Common myeloid progenitor, CD34-positive (primary cell): Measurements from ENCODE around the gene GDNF. TPM values are rescaled to one million over a fixed set of nuclear protein-coding genes. Genes with fewer than 3 reads are reported as not detected.

ENCODE experiments used
- CTCF ChIA-PET: fragments of 350-600 bp; sonication (Branson Sonifier 250); formaldehyde crosslinking; loops from one replicate; lab custom pipeline; 2021; ENCODE audit warnings: antibody characterized with exemption; lab: Charles Lee
- POLR2A ChIA-PET: fragments of 350-600 bp; sonication (Branson Sonifier 250); formaldehyde crosslinking; loops from one replicate; lab custom pipeline; 2021; ENCODE audit warnings: antibody characterized with exemption; lab: Charles Lee
- DNase-seq, 3 donors: peaks; one replicate each; pipeline versions ENCODE4 v3.0.0 to v3.0.0-alpha.2; 2013
- H3K27ac ChIP-seq, 2 experiments: 1 replicate in 1 of 2; 2 replicates in 1 of 2; pipeline ENCODE4 v1.7.0; 2013; ENCODE audit warnings: inconsistent platforms in 2 of 2, low read length in 2 of 2, mild to moderate bottlenecking in 2 of 2, low read depth in 1 of 2, moderate library complexity in 1 of 2; ENCODE audit not compliant: severe bottlenecking in 2 of 2, insufficient read depth in 1 of 2, poor library complexity in 1 of 2
- H3K27me3 ChIP-seq, 5 experiments: replicated peaks in 2 of 5; 1 replicate in 3 of 5; 2 replicates in 2 of 5; pipeline versions ENCODE4 v1.6.1 to v1.7.0; 2013; ENCODE audit warnings: low read length in 4 of 5, mild to moderate bottlenecking in 2 of 5, moderate library complexity in 2 of 5, inconsistent platforms in 1 of 5; ENCODE audit not compliant: insufficient read depth in 5 of 5, control insufficient read depth in 4 of 5
- H3K36me3 ChIP-seq, 4 experiments: 1 replicate in 2 of 4; 2 replicates in 2 of 4; pipeline versions ENCODE4 v1.6.1 to v1.7.0; 2013; ENCODE audit warnings: low read length in 3 of 4, control low read depth in 1 of 4, mild to moderate bottlenecking in 1 of 4; ENCODE audit not compliant: control insufficient read depth in 4 of 4, insufficient read depth in 4 of 4
- H3K4me1 ChIP-seq, 4 experiments: 1 replicate in 3 of 4; 2 replicates in 1 of 4; pipeline versions ENCODE4 v1.6.1 to v1.7.1; 2013; ENCODE audit warnings: low read length in 3 of 4, mild to moderate bottlenecking in 3 of 4, control low read depth in 1 of 4, inconsistent platforms in 1 of 4, moderate library complexity in 1 of 4; ENCODE audit not compliant: control insufficient read depth in 4 of 4, insufficient read depth in 4 of 4; ENCODE audit errors: control extremely low read depth in 1 of 4
- H3K4me3 ChIP-seq, 7 experiments: 1 replicate in 4 of 7; 2 replicates in 3 of 7; pipeline versions ENCODE4 v1.5.1 to v1.7.0; 2013; ENCODE audit warnings: mild to moderate bottlenecking in 7 of 7, low read length in 6 of 7, moderate library complexity in 6 of 7, inconsistent platforms in 2 of 7, low read depth in 2 of 7, control low read depth in 1 of 7; ENCODE audit not compliant: insufficient read depth in 4 of 7, control insufficient read depth in 1 of 7; ENCODE audit errors: extremely low read depth in 1 of 7
- H3K9me3 ChIP-seq, 5 experiments: 1 replicate in 4 of 5; 2 replicates in 1 of 5; pipeline versions ENCODE4 v1.6.1 to v1.7.1; 2013; ENCODE audit warnings: low read length in 4 of 5, mild to moderate bottlenecking in 2 of 5, inconsistent platforms in 1 of 5, low read depth in 1 of 5, moderate library complexity in 1 of 5; ENCODE audit not compliant: control insufficient read depth in 4 of 5, insufficient read depth in 2 of 5; ENCODE audit errors: control extremely low read depth in 1 of 5
- WGBS: methylation state at CpG from one replicate; pipeline ENCODE4 v1.1.5; 2013; ENCODE audit not compliant: insufficient coverage; 5-methylcytosine and 5-hydroxymethylcytosine counted together
- polyA plus RNA-seq: library from polyadenylated mRNA; unstranded; fragments of 120-200 nt; gene quantifications from one replicate; pipeline ENCODE4 v1.2.1, GENCODE V29; 2013

The GDNF gene
- polyA plus RNA-seq: 0.11 TPM

DNA sequence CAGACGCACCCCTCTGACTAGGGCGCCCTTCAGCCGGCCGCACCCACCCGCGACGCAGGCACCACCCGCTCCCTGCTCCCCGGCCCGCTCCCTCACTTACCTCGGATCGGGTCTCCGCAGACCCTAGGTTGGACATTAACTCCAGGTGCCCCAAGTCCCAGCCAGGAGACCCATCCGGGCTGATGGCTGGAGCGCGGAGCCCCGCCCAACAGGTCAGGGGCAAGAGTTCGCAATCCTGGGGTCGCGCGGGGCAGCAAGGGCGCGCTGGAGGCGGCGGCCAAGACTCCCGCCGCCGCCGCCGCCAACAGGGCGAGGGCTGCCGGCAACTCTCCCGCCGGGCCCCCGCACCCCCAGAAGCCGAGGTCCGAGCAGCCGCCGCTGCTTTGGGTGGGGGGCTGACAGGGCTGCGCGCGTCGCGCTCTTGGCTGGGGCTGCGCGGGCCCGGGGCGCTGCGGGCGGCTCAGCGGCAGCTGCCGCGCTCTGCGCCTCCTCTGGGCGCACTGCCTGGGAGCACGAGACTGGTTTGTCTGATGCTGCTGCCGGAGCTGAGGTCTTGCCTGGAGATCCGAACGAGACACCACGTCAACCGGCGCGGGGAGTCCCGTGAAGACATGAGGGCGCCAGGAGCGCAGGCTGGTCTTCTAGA, at the start of gene GDNF:
TSS of gene GDNF (minus strand) at position 635 of the 646 bp plus-strand sequence. CDS start 5,245 bp downstream, outside the sequence.
- DNase-seq: peak; percentile 53 to 79 (median 73)
- POLR2A ChIA-PET: interaction anchor here (0.5 kb wide), 1 partner anchor 363 kb away, joined by 4 read pairs; no protein-coding TSS in a partner anchor
- peaks cover 6 to 99% (median 60%) of the 10 kb centered on the region in 5 experiments for H3K27me3 ChIP-seq
- no peak within 1 kb of the TSS for H3K27ac ChIP-seq
- no peaks in the 10 kb centered on the region for H3K9me3 ChIP-seq
- H3K4me1 ChIP-seq: peaks cover 0 to 63% (median 48%) of the 10 kb centered on the region in 4 experiments
- under 1% methylated on average over 40 of the region's 66 CpGs for WGBS
- H3K4me3 ChIP-seq: peak within 1 kb of the TSS in 5 of 7 experiments; percentile 25 to 62 (median 57)
- no peaks in the 10 kb centered on the region for H3K36me3 ChIP-seq
- CTCF ChIA-PET: interaction anchor here (1.1 to 3.5 kb wide), 4 partner anchors 26 to 426 kb away, joined by 3 to 16 read pairs (median 4); no protein-coding TSS in a partner anchor

DNA sequence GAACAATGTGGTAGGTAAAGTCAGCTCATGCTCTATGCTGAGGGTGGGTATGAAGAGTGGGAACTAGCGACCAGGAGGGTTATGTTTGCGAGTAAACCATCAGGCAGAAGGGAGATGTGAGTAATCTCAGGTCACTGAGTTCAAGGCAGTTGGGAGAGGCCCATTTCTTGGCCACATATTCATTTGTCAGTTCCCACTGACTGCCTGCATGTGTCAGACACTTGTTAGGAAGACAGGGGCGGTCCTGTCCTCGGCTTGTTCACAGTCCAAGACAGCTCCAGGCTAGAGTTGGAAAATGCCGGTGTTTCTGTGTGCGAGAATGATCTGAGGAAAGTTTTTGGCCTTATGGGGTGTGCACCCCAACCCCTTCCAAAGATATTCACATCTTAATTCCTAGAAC, 48.6 kb upstream of the GDNF start:
- WGBS: 100% methylated on average over 3 of the region's 6 CpGs
- Histone ChIP-seq H3K27me3 (peaks cover 0 to 4% (median 0%) of the 10 kb centered on the region in 5 experiments), H3K27ac (no peak overlapping the region), H3K4me3 (no peak overlapping the region), H3K36me3 (no peaks in the 10 kb centered on the region), H3K9me3 (peaks cover 0 to 2% (median 0%) of the 10 kb centered on the region in 5 experiments), H3K4me1 (no peaks in the 10 kb centered on the region)
- ChIA-PET POLR2A (no interaction called here), CTCF (interaction anchor here (0.6 kb wide), 1 partner anchor 481 kb away, joined by 3 read pairs; no protein-coding TSS in a partner anchor)
- no peak for DNase-seq

GRCh38 chr5:37886242-37886905, 46.5 kb upstream of the GDNF start:
- DNase-seq: no peak
- H3K4me1 ChIP-seq: no peaks in the 10 kb centered on the region
- H3K9me3 ChIP-seq: peaks cover 0 to 2% (median 0%) of the 10 kb centered on the region in 5 experiments
- H3K4me3 ChIP-seq: no peak overlapping the region
- WGBS: 83% methylated on average over 8 of the region's 9 CpGs
- H3K27ac ChIP-seq: no peak overlapping the region
- peaks cover 0 to 7% (median 4%) of the 10 kb centered on the region in 5 experiments for H3K27me3 ChIP-seq
- ChIA-PET POLR2A (no interaction called here), CTCF (no interaction called here)
- H3K36me3 ChIP-seq: no peaks in the 10 kb centered on the region

DNA sequence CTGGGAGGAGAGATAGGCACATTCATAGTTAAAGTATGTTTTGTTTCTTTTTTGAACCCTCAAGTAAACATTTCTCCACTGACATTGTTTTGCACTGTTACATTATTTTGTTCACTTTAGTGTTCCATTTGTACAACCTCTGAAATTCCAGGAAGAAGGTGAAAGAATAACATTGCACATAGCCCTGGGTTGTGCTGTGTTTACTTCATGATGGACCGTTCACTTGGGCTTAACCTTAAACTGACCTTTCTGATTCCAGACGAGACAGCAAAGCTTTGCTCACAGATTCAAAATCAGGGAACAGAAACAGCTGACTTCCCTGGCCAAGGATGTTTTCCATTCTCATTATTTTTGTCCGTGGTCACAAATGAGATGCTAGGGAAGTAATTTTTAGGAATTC, 42.8 kb upstream of the GDNF start:
- Histone ChIP-seq H3K36me3 (no peaks in the 10 kb centered on the region), H3K4me1 (no peaks in the 10 kb centered on the region), H3K27ac (no peak overlapping the region), H3K4me3 (no peak overlapping the region), H3K27me3 (peaks cover 2 to 11% (median 4%) of the 10 kb centered on the region in 5 experiments), H3K9me3 (no peaks in the 10 kb centered on the region)
- 73% methylated on average over 1 of the region's 3 CpGs for WGBS
- POLR2A ChIA-PET: no interaction called here
- CTCF ChIA-PET: no interaction called here
- no peak for DNase-seq

GRCh38 chr5:37881359-37881758, 41.5 kb upstream of the GDNF start:
- Histone ChIP-seq H3K9me3 (peaks cover 0 to 4% (median 0%) of the 10 kb centered on the region in 5 experiments), H3K36me3 (no peaks in the 10 kb centered on the region), H3K4me3 (no peak overlapping the region), H3K27ac (no peak overlapping the region), H3K4me1 (no peaks in the 10 kb centered on the region), H3K27me3 (peaks cover 2 to 9% (median 4%) of the 10 kb centered on the region in 5 experiments)
- DNase-seq: no peak
- ChIA-PET CTCF (no interaction called here), POLR2A (no interaction called here)
- WGBS: 83% methylated on average over 1 of the region's 3 CpGs

- peaks cover under 1 to 5% (median 2%) of the 10 kb centered on the region in 5 experiments for H3K27me3 ChIP-seq
- ChIA-PET POLR2A (no interaction called here), CTCF (no interaction called here)
- no peaks in the 10 kb centered on the region for H3K4me1 ChIP-seq
- H3K27ac ChIP-seq: no peak overlapping the region
- WGBS: 92% methylated on average over 2 of the region's 3 CpGs
- H3K4me3 ChIP-seq: no peak overlapping the region
- no peaks in the 10 kb centered on the region for H3K36me3 ChIP-seq
- DNase-seq: no peak
- H3K9me3 ChIP-seq: peaks cover 0 to 12% (median 3%) of the 10 kb centered on the region in 5 experiments
Observed at GRCh38 chr5:37876943-37877342, 37.1 kb upstream of the GDNF start.

GRCh38 chr5:37876245-37876644, 36.4 kb upstream of the GDNF start:
- WGBS: 100% methylated on average over 1 of the region's 1 CpG

More at GRCh38 chr5:37876245-37876644, 36.4 kb upstream of the GDNF start:
- H3K4me3 ChIP-seq: no peak overlapping the region
- H3K27me3 ChIP-seq: peaks cover 0 to 4% (median 2%) of the 10 kb centered on the region in 5 experiments
- H3K4me1 ChIP-seq: no peaks in the 10 kb centered on the region
- no peak for DNase-seq
- H3K9me3 ChIP-seq: peaks cover 0 to 12% (median 3%) of the 10 kb centered on the region in 5 experiments
- H3K36me3 ChIP-seq: no peaks in the 10 kb centered on the region
- ChIA-PET CTCF (no interaction called here), POLR2A (no interaction called here)
- no peak overlapping the region for H3K27ac ChIP-seq
